IMR-90 (cell line): ENCODE results near the gene ANGPTL1. TPM values are rescaled to one million over a fixed set of nuclear protein-coding genes. Genes with fewer than 3 reads are reported as not detected.

Experiments
- ATAC-seq: fragments of 200-7000 bp; cut with Tn5 transposase; 2 replicates; pipeline ENCODE4 v1.9.1; 2020; ENCODE audit warnings: low read depth, mild to moderate bottlenecking, moderate library complexity
- BruUV-seq: library from RNA; stranded (reverse); fragments of 400-500 nt; replicated peaks from 2 replicates; lab custom pipeline; 2021; lab: Mats Ljungman, UMichigan
- CTCF ChIA-PET: fragments of 300-600 bp; formaldehyde crosslinking; extraction: SDS; loops from one replicate; lab custom pipeline; 2021; ENCODE audit warnings: antibody characterized with exemption; lab: Yijun Ruan, JAX
- POLR2A ChIA-PET: fragments of 300-600 bp; sonication (Branson Sonifier 250); formaldehyde crosslinking; loops from one replicate; lab custom pipeline; 2022; ENCODE audit warnings: antibody characterized with exemption; ENCODE audit not compliant: unreplicated experiment; lab: Charles Lee
- DNase-seq: peaks from one replicate; pipeline ENCODE4 v3.0.0; 2013
- H2AFZ ChIP-seq: replicated peaks from 2 replicates; pipeline ENCODE3; 2013; ENCODE audit warnings: low read length, mild to moderate bottlenecking; ENCODE audit not compliant: poor library complexity
- H2AK5ac ChIP-seq: 2 replicates; pipeline ENCODE4 v1.6.1; 2013; ENCODE audit warnings: low read depth, low read length, inconsistent platforms
- H2AK9ac ChIP-seq: replicated peaks from 2 replicates; pipeline ENCODE3; 2013; ENCODE audit warnings: mild to moderate bottlenecking, low read depth, low read length, moderate library complexity; ENCODE audit not compliant: poor library complexity
- H2BK120ac ChIP-seq: 2 replicates; pipeline ENCODE4 v1.6.1; 2013; ENCODE audit warnings: low read depth, low read length, inconsistent platforms
- H2BK15ac ChIP-seq: 3 replicates; pipeline ENCODE4 v1.6.1; 2013; ENCODE audit warnings: low read depth, low read length, inconsistent platforms
- H2BK20ac ChIP-seq: 2 replicates; pipeline ENCODE4 v1.6.1; 2013; ENCODE audit warnings: low read depth, mild to moderate bottlenecking, inconsistent platforms, low read length, moderate library complexity
- H2BK5ac ChIP-seq: 2 replicates; pipeline ENCODE4 v1.6.1; 2013; ENCODE audit warnings: mild to moderate bottlenecking, low read depth, low read length, inconsistent platforms; ENCODE audit not compliant: poor library complexity, severe bottlenecking
- H3K14ac ChIP-seq: replicated peaks from 2 replicates; pipeline ENCODE4 v1.6.1; 2013; ENCODE audit warnings: low read depth, low read length, inconsistent platforms
- H3K18ac ChIP-seq: 2 replicates; pipeline ENCODE4 v1.6.1; 2013; ENCODE audit warnings: low read depth, low read length, control low read depth
- H3K23ac ChIP-seq: 2 replicates; pipeline ENCODE4 v1.6.1; 2013; ENCODE audit warnings: low read depth, low read length, inconsistent platforms
- H3K27ac ChIP-seq: 2 replicates; pipeline ENCODE4 v1.5.1; 2013; ENCODE audit warnings: mild to moderate bottlenecking, control low read depth, low read length; ENCODE audit not compliant: insufficient read depth
- H3K27me3 ChIP-seq: 2 replicates; pipeline ENCODE4 v1.6.1; 2013; ENCODE audit warnings: low read length; ENCODE audit not compliant: control insufficient read depth, insufficient read depth
- H3K36me3 ChIP-seq: 2 replicates; pipeline ENCODE4 v1.6.1; 2013; ENCODE audit warnings: low read length, mixed read lengths; ENCODE audit not compliant: control insufficient read depth, insufficient read depth
- H3K4ac ChIP-seq: 2 replicates; pipeline ENCODE4 v1.6.1; 2013; ENCODE audit warnings: low read depth, low read length, inconsistent platforms
- H3K4me1 ChIP-seq: 2 replicates; pipeline ENCODE4 v1.6.1; 2013; ENCODE audit warnings: low read length, mixed read lengths; ENCODE audit not compliant: control insufficient read depth, insufficient read depth
- H3K4me2 ChIP-seq: 2 replicates; pipeline ENCODE4 v1.6.1; 2013; ENCODE audit warnings: low read depth, mild to moderate bottlenecking, control low read depth, low read length, moderate library complexity
- H3K4me3 ChIP-seq: 2 replicates; pipeline ENCODE4 v1.5.1; 2013; ENCODE audit warnings: low read depth, mild to moderate bottlenecking, control low read depth, low read length, moderate library complexity; ENCODE audit not compliant: insufficient read depth
- H3K56ac ChIP-seq: 2 replicates; pipeline ENCODE4 v1.6.1; 2013; ENCODE audit warnings: low read length, inconsistent platforms; ENCODE audit not compliant: insufficient read depth; ENCODE audit errors: extremely low read depth
- H3K79me1 ChIP-seq, 2 experiments: 2 replicates each; pipeline ENCODE4 v1.6.1; 2013; ENCODE audit warnings: low read length in 2 of 2, inconsistent platforms in 1 of 2, low read depth in 1 of 2
- H3K9ac ChIP-seq: 2 replicates; pipeline ENCODE4 v1.6.1; 2013; ENCODE audit warnings: low read depth, low read length, control low read depth
- H3K9me1 ChIP-seq: 2 replicates; pipeline ENCODE4 v1.6.1; 2013; ENCODE audit warnings: low read length, inconsistent platforms; ENCODE audit not compliant: insufficient read depth
- H3K9me3 ChIP-seq: 2 replicates; pipeline ENCODE4 v1.6.1; 2013; ENCODE audit warnings: low read length; ENCODE audit not compliant: control insufficient read depth, insufficient read depth
- H4K20me1 ChIP-seq: 2 replicates; pipeline ENCODE4 v1.6.1; 2013; ENCODE audit warnings: low read length, inconsistent platforms; ENCODE audit not compliant: insufficient read depth
- H4K5ac ChIP-seq: 2 replicates; pipeline ENCODE4 v1.6.1; 2013; ENCODE audit warnings: mild to moderate bottlenecking, low read depth, low read length, control low read depth
- H4K8ac ChIP-seq, 2 experiments: 2 replicates each; pipeline ENCODE4 v1.6.1; 2013; ENCODE audit warnings: low read depth in 2 of 2, low read length in 2 of 2, control low read depth in 1 of 2, inconsistent platforms in 1 of 2
- H4K91ac ChIP-seq: 2 replicates; pipeline ENCODE4 v1.6.1; 2013; ENCODE audit warnings: low read depth, low read length, inconsistent platforms; ENCODE audit not compliant: insufficient read depth
- MAFK ChIP-seq: IDR thresholded peaks from 2 replicates; pipeline ENCODE4 v1.6.1; 2012; ENCODE audit warnings: low read depth, low read length, improper control_type of control experiment
- MAZ ChIP-seq: IDR thresholded peaks from 2 replicates; pipeline ENCODE4 v1.6.1; 2012; ENCODE audit warnings: low read depth, mild to moderate bottlenecking, low read length, improper control_type of control experiment, moderate library complexity, borderline replicate concordance
- NFE2L2 ChIP-seq: fragments of 150-350 bp; IDR thresholded peaks from 2 replicates; pipeline ENCODE4 v1.6.1; 2016; ENCODE audit warnings: low read depth, mild to moderate bottlenecking, low read length
- RAD21 ChIP-seq: IDR thresholded peaks from 2 replicates; pipeline ENCODE4 v1.6.1; 2012; ENCODE audit warnings: low read length, improper control_type of control experiment
- RFX5 ChIP-seq: IDR thresholded peaks from 2 replicates; pipeline ENCODE4 v1.8.0; 2012; ENCODE audit warnings: low read depth, mild to moderate bottlenecking, low read length, moderate library complexity
- WGBS, 2 experiments: methylation state at CpG; one replicate each; pipeline versions ENCODE4 v1.1.5 to v1.1.7; 2013; ENCODE audit warnings: missing lambda C conversion rate in 2 of 2; ENCODE audit not compliant: insufficient read length in 1 of 2; ENCODE audit errors: extremely low coverage in 2 of 2; 5-methylcytosine and 5-hydroxymethylcytosine counted together
- dilution Hi-C: fragments of 300-500 bp; cut with HindIII; formaldehyde crosslinking; loops from one replicate; pipeline ENCODE4 v1.14.3; 2018; ENCODE audit warnings: low sequenced_read_pairs; ENCODE audit not compliant: unreplicated experiment
- in situ Hi-C: fragments of 300-500 bp; cut with MboI; formaldehyde crosslinking; loops from 3 replicates; pipeline ENCODE4 v1.14.3; 2019; ENCODE audit warnings: low sequenced_read_pairs, inconsistent platforms, mixed read lengths
- intact Hi-C: fragments of 100-400 bp; cut with micrococcal nuclease; formaldehyde crosslinking; loops from 2 replicates; pipeline ENCODE4 v1.10.0; 2022
- polyA plus RNA-seq, 3 experiments: library from polyadenylated mRNA; depleted of rRNA; stranded (reverse); fragments of >200 nt; gene quantifications; 2 replicates each; pipeline ENCODE4 v1.2.3, GENCODE V29; 2012; ENCODE audit warnings: low replicate concordance in 1 of 3
- total RNA-seq: library from RNA; depleted of rRNA; stranded (reverse); fragments of >200 nt; gene quantifications from 2 replicates; pipeline ENCODE4 v1.2.3, GENCODE V29; 2012
- TF ChIP-seq, protein P1 (sequence below): fragments of 150-350 bp; IDR thresholded peaks from 2 replicates; pipeline ENCODE4 v1.6.1; 2017; ENCODE audit warnings: mild to moderate bottlenecking, antibody characterized with exemption, low read length, low read depth

Gene ANGPTL1
- total and polyA plus RNA-seq, 2 of the 4 experiments (the other 2 are of a cell fraction) = under 0.01 to 0.03 TPM

- Histone ChIP-seq H3K18ac (no peak overlapping the region), H4K20me1 (no peaks in the 10 kb centered on the region), H3K4me2 (no peak overlapping the region), H3K9me1 (peaks cover 7% of the 10 kb centered on the region; the same call in 1 of the 2 replicates), H2BK20ac (no peak overlapping the region), H3K4ac (no peak overlapping the region), H3K23ac (no peak overlapping the region), H3K9ac (no peak overlapping the region), H3K56ac (no peak overlapping the region), H4K8ac (no peak overlapping the region), H2BK5ac (no peak overlapping the region), H2AFZ (no peak overlapping the region), H3K79me1 (peaks cover 2 to 6% of the 10 kb centered on the region in 2 experiments; a peak in 3 of 4 replicates), H4K91ac (no peak overlapping the region), H3K27ac (no peak overlapping the region), H3K27me3 (no peaks in the 10 kb centered on the region), H3K36me3 (peaks cover 8% of the 10 kb centered on the region), H3K4me1 (no peaks in the 10 kb centered on the region; the same call in 1 of the 2 replicates), H2AK9ac (no peak overlapping the region), H2AK5ac (no peak overlapping the region), H3K14ac (no peak overlapping the region), H2BK120ac (no peak overlapping the region), H4K5ac (no peak overlapping the region), H3K9me3 (no peaks in the 10 kb centered on the region), H2BK15ac (no peak overlapping the region), H3K4me3 (no peak overlapping the region)
- intact Hi-C loops = no loop called here
- no peak for DNase-seq
- CTCF ChIA-PET = no interaction called here
- POLR2A ChIA-PET = no interaction called here
- dilution Hi-C loops = no loop called here
- BruUV-seq = no TSS peak
- TF ChIP-seq, protein P1, sequence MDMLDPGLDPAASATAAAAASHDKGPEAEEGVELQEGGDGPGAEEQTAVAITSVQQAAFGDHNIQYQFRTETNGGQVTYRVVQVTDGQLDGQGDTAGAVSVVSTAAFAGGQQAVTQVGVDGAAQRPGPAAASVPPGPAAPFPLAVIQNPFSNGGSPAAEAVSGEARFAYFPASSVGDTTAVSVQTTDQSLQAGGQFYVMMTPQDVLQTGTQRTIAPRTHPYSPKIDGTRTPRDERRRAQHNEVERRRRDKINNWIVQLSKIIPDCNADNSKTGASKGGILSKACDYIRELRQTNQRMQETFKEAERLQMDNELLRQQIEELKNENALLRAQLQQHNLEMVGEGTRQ = no peak
- TF ChIP-seq MAFK (no peak), RFX5 (no peak), RAD21 (no peak), NFE2L2 (no peak), MAZ (no peak)
- in situ Hi-C loops = no loop called here
- 100% methylated on average over 1 of the region's 3 CpGs; no CpG with 5 or more reads in 1 of the 2 experiments for WGBS, 2 experiments
- no peak for ATAC-seq
Measured at GRCh38 chr1:178862416-178862815, 8.5 kb downstream of the ANGPTL1 start.
